Stimulated activated memory B cell treated with anti-CD40 and anti-IgM and Interleukin-4, amounts not matched to agents 10 μg/mL and 1 μg/mL and 100 μg/mL, for 72 hours (primary cell): ENCODE measurements around the gene SNRPA1.
"Not testable (repeated sequence)": the region's sequence is repeated elsewhere in the genome, so short reads cannot be mapped to it uniquely, and the experiment has no call there.

ENCODE experiments used
- ATAC-seq: fragments of 150-1000 bp; cut with Tn5 transposase; 2 replicates; pipeline ENCODE4 v1.10.0; 2021
- H3K27ac Mint-ChIP-seq: one replicate; pipeline ENCODE4 v1.8.0; 2022; ENCODE audit warnings: mild to moderate bottlenecking, mixed read lengths
- H3K27me3 Mint-ChIP-seq: one replicate; pipeline ENCODE4 v1.8.0; 2022; ENCODE audit warnings: mixed read lengths
- H3K36me3 Mint-ChIP-seq: one replicate; pipeline ENCODE4 v1.8.0; 2022; ENCODE audit warnings: mixed read lengths
- H3K4me1 Mint-ChIP-seq: one replicate; pipeline ENCODE4 v1.8.0; 2022; ENCODE audit warnings: mixed read lengths
- H3K4me3 Mint-ChIP-seq: one replicate; pipeline ENCODE4 v1.8.0; 2022; ENCODE audit warnings: mild to moderate bottlenecking, moderate library complexity, mixed read lengths
- H3K9me3 Mint-ChIP-seq: one replicate; pipeline ENCODE4 v1.8.0; 2022; ENCODE audit warnings: mixed read lengths

The SNRPA1 gene

GRCh38 chr15:101294731-101295606 lies at the start of gene SNRPA1:
SNRPA1 (minus strand) TSS chr15:101295248; CDS start chr15:101295178, 70 bp downstream.
- H3K36me3 Mint-ChIP-seq = peaks cover 4% of the 10 kb centered on the region
- H3K9me3 Mint-ChIP-seq = no peaks in the 10 kb centered on the region
- H3K4me3 Mint-ChIP-seq = peak within 1 kb of the TSS; percentile 92
- peak; percentile 92 for ATAC-seq
- H3K27me3 Mint-ChIP-seq = no peaks in the 10 kb centered on the region
- H3K4me1 Mint-ChIP-seq = peaks cover 25% of the 10 kb centered on the region
- peak within 1 kb of the TSS; percentile 90 for H3K27ac Mint-ChIP-seq

GRCh38 chr15:101342056-101342455 lies 47.0 kb upstream of the SNRPA1 start:
- Mint-ChIP-seq H3K4me1 (no peaks in the 10 kb centered on the region), H3K36me3 (no peaks in the 10 kb centered on the region), H3K27me3 (peaks cover 30% of the 10 kb centered on the region), H3K9me3 (peaks cover 5% of the 10 kb centered on the region), H3K4me3 (no peak overlapping the region), H3K27ac (no peak overlapping the region)
- no peak for ATAC-seq

GRCh38 chr15:101338502-101339057 lies 43.5 kb upstream of the SNRPA1 start:
- no peak for ATAC-seq
- H3K36me3 Mint-ChIP-seq = no peaks in the 10 kb centered on the region
- H3K27me3 Mint-ChIP-seq = peaks cover 4% of the 10 kb centered on the region
- H3K9me3 Mint-ChIP-seq = peaks cover 5% of the 10 kb centered on the region
- no peaks in the 10 kb centered on the region for H3K4me1 Mint-ChIP-seq
- H3K27ac Mint-ChIP-seq = no peak overlapping the region
- H3K4me3 Mint-ChIP-seq = no peak overlapping the region

- H3K9me3 Mint-ChIP-seq = peaks cover 8% of the 10 kb centered on the region
- ATAC-seq = no peak
- H3K27me3 Mint-ChIP-seq = no peaks in the 10 kb centered on the region
- no peaks in the 10 kb centered on the region for H3K36me3 Mint-ChIP-seq
- H3K27ac Mint-ChIP-seq = no peak overlapping the region
- no peak overlapping the region for H3K4me3 Mint-ChIP-seq
- no peaks in the 10 kb centered on the region for H3K4me1 Mint-ChIP-seq
Observed at GRCh38 chr15:101337976-101338375, 42.9 kb upstream of the SNRPA1 start.

GRCh38 chr15:101333907-101334789 lies 39.1 kb upstream of the SNRPA1 start:
- Mint-ChIP-seq H3K27me3 (peaks cover 14% of the 10 kb centered on the region), H3K9me3 (peaks cover 13% of the 10 kb centered on the region), H3K4me3 (peak overlapping the region; percentile 63), H3K27ac (peak overlapping the region; percentile 80)
- peak; percentile 79 for ATAC-seq
- not testable (repeated sequence) for H3K4me1 Mint-ChIP-seq, H3K36me3 Mint-ChIP-seq

GRCh38 chr15:101332061-101332467 lies 37.0 kb upstream of the SNRPA1 start:
- Mint-ChIP-seq H3K27ac (no peak overlapping the region), H3K4me3 (no peak overlapping the region), H3K36me3 (no peaks in the 10 kb centered on the region), H3K27me3 (peaks cover 33% of the 10 kb centered on the region), H3K4me1 (no peaks in the 10 kb centered on the region), H3K9me3 (peaks cover 10% of the 10 kb centered on the region)
- ATAC-seq = no peak

- H3K27ac Mint-ChIP-seq = no peak overlapping the region
- H3K27me3 Mint-ChIP-seq = peaks cover 55% of the 10 kb centered on the region
- no peak for ATAC-seq
- H3K9me3 Mint-ChIP-seq = peaks cover 10% of the 10 kb centered on the region
- no peak overlapping the region for H3K4me3 Mint-ChIP-seq
- no peaks in the 10 kb centered on the region for H3K36me3 Mint-ChIP-seq
- H3K4me1 Mint-ChIP-seq = no peaks in the 10 kb centered on the region
Observed at GRCh38 chr15:101329867-101330380, 34.9 kb upstream of the SNRPA1 start.

GRCh38 chr15:101329309-101329863 lies 34.3 kb upstream of the SNRPA1 start:
- no peak for ATAC-seq
- Mint-ChIP-seq H3K4me1 (no peaks in the 10 kb centered on the region), H3K27me3 (peaks cover 60% of the 10 kb centered on the region), H3K36me3 (no peaks in the 10 kb centered on the region), H3K9me3 (peaks cover 10% of the 10 kb centered on the region), H3K4me3 (no peak overlapping the region), H3K27ac (no peak overlapping the region)

- ATAC-seq = no peak
- H3K4me1 Mint-ChIP-seq = no peaks in the 10 kb centered on the region
- H3K9me3 Mint-ChIP-seq = peaks cover 7% of the 10 kb centered on the region
- H3K27me3 Mint-ChIP-seq = peaks cover 73% of the 10 kb centered on the region
- no peak overlapping the region for H3K4me3 Mint-ChIP-seq
- no peak overlapping the region for H3K27ac Mint-ChIP-seq
- no peaks in the 10 kb centered on the region for H3K36me3 Mint-ChIP-seq
Observed at GRCh38 chr15:101328001-101328400, 33.0 kb upstream of the SNRPA1 start.

GRCh38 chr15:101327147-101327740 lies 32.2 kb upstream of the SNRPA1 start:
- Mint-ChIP-seq H3K9me3 (peaks cover 5% of the 10 kb centered on the region), H3K4me3 (no peak overlapping the region), H3K27ac (no peak overlapping the region), H3K27me3 (peaks cover 80% of the 10 kb centered on the region), H3K36me3 (no peaks in the 10 kb centered on the region), H3K4me1 (no peaks in the 10 kb centered on the region)
- ATAC-seq = no peak

- Mint-ChIP-seq H3K9me3 (no peaks in the 10 kb centered on the region), H3K27ac (no peak overlapping the region), H3K36me3 (no peaks in the 10 kb centered on the region), H3K4me1 (no peaks in the 10 kb centered on the region), H3K4me3 (no peak overlapping the region), H3K27me3 (peaks cover 87% of the 10 kb centered on the region)
- no peak for ATAC-seq
Observed at GRCh38 chr15:101326462-101327146, 31.6 kb upstream of the SNRPA1 start.

- Mint-ChIP-seq H3K27me3 (peaks cover 93% of the 10 kb centered on the region), H3K9me3 (no peaks in the 10 kb centered on the region), H3K4me3 (no peak overlapping the region), H3K27ac (no peak overlapping the region), H3K4me1 (peaks cover 4% of the 10 kb centered on the region), H3K36me3 (no peaks in the 10 kb centered on the region)
- ATAC-seq = no peak
Observed at GRCh38 chr15:101326026-101326315, 30.9 kb upstream of the SNRPA1 start.

- no peak for ATAC-seq
- Mint-ChIP-seq H3K27ac (no peak overlapping the region), H3K4me1 (peaks cover 9% of the 10 kb centered on the region), H3K4me3 (no peak overlapping the region), H3K36me3 (no peaks in the 10 kb centered on the region), H3K9me3 (no peaks in the 10 kb centered on the region), H3K27me3 (peaks cover 94% of the 10 kb centered on the region)
Observed at GRCh38 chr15:101325263-101326025, 30.4 kb upstream of the SNRPA1 start.
